HCT116 (cell line): ENCODE measurements around the gene HIVEP3.

Source experiments
- MAX ChIP-seq: IDR thresholded peaks from 2 replicates; pipeline ENCODE4 v1.6.1; 2012
- YY1 ChIP-seq: IDR thresholded peaks from 2 replicates; pipeline ENCODE4 v1.6.1; 2011; ENCODE audit warnings: low read length, low read depth, moderate library complexity, mild to moderate bottlenecking; ENCODE audit not compliant: insufficient replicate concordance; ENCODE audit errors: extremely low read depth
- TF ChIP-seq, protein P1 (sequence below), 3 experiments: fragments of 200-600 bp in 1 of 3; sonication (generic) in 1 of 3; IDR thresholded peaks in 2 of 3; conservative IDR thresholded peaks in 1 of 3; 2 replicates each; pipeline ENCODE4 v1.5.1; 2012 to 2017; ENCODE audit warnings: low read depth in 2 of 3, low read length in 2 of 3, antibody characterized with exemption in 1 of 3, borderline replicate concordance in 1 of 3, control low read depth in 1 of 3, mild to moderate bottlenecking in 1 of 3, mixed read lengths in 1 of 3, mixed run types in 1 of 3, moderate library complexity in 1 of 3; ENCODE audit not compliant: insufficient read depth in 1 of 3

DNA sequence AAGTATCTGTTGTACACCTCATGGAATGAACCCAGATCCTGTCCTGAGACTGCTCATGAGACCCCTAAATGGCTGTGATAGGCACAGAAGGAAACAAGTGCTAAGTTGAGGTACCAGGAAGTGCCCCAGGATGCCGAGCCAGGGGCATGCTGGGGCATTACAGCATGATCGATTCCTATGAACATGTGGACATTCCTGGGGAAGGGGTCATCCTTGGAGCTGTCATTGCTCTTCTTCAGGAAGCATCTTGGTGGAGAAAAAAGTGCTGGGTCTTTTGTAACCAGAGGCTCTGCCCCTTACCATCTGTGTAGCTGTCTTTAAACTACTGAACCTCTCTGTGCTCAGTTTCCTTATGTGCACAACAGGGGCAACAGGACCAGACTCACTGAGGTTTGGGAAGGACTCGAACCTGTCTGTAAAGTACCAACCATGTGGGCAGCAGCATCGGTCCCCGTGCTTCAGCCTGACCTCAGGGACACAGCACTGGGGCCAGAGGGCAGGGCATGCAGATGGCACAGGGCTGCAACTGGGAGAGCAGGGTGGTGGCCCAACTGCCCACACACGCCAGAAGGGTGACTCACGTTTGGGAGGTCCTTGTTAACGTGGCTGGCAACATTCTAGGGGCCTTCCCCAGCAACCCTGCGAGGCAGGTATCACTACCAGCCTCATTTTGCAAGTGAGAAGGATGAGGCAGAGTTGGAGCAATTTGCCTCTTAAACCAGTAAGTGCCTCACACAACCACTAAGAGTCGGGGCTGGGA lies 291.9 kb downstream of the HIVEP3 start:
- TF ChIP-seq, protein P1, sequence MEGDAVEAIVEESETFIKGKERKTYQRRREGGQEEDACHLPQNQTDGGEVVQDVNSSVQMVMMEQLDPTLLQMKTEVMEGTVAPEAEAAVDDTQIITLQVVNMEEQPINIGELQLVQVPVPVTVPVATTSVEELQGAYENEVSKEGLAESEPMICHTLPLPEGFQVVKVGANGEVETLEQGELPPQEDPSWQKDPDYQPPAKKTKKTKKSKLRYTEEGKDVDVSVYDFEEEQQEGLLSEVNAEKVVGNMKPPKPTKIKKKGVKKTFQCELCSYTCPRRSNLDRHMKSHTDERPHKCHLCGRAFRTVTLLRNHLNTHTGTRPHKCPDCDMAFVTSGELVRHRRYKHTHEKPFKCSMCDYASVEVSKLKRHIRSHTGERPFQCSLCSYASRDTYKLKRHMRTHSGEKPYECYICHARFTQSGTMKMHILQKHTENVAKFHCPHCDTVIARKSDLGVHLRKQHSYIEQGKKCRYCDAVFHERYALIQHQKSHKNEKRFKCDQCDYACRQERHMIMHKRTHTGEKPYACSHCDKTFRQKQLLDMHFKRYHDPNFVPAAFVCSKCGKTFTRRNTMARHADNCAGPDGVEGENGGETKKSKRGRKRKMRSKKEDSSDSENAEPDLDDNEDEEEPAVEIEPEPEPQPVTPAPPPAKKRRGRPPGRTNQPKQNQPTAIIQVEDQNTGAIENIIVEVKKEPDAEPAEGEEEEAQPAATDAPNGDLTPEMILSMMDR (IDR thresholded peaks at IDR 0.05 in 2 of 3, conservative IDR thresholded peaks at IDR 0.05 in 1 of 3; ENCODE audit: borderline replicate concordance in 1 of 3, insufficient read depth in 1 of 3, low read depth in 2 of 3, low read length in 2 of 3) = no peak
- TF ChIP-seq YY1 = no peak
- TF ChIP-seq MAX = peak; percentile 62
